OCI-LY7 (cell line): ENCODE results near the gene TESMIN. TPM values are rescaled to one million over a fixed set of nuclear protein-coding genes. Genes with fewer than 3 reads are reported as not detected.

Experiments used
- BruUV-seq: library from RNA; stranded (reverse); fragments of 400-500 nt; replicated peaks from 2 replicates; lab custom pipeline; 2021; lab: Mats Ljungman, UMichigan
- CTCF ChIA-PET: fragments of 300-600 bp; sonication (Branson Sonifier 250); formaldehyde crosslinking; loops from one replicate; lab custom pipeline; 2022; ENCODE audit warnings: antibody characterized with exemption; ENCODE audit not compliant: unreplicated experiment; lab: Charles Lee
- POLR2A ChIA-PET: fragments of 300-600 bp; sonication (Branson Sonifier 250); formaldehyde crosslinking; loops from one replicate; lab custom pipeline; 2022; ENCODE audit warnings: antibody characterized with exemption; lab: Charles Lee
- DNase-seq: peaks from one replicate; pipeline ENCODE4 v3.0.0-alpha.2; 2015; ENCODE audit warnings: low spot score
- H2AFZ ChIP-seq: fragments of 200-600 bp; sonication (generic), shearing (Covaris generic); 2 replicates; pipeline ENCODE4 v1.6.1; 2014; ENCODE audit warnings: mild to moderate bottlenecking, antibody characterized with exemption, low read length, moderate library complexity
- H3K27ac ChIP-seq: fragments of 200-600 bp; sonication (generic); 2 replicates; pipeline ENCODE4 v1.5.1; 2014; ENCODE audit warnings: mixed run types, low read depth, mild to moderate bottlenecking, moderate library complexity, low read length, inconsistent platforms; ENCODE audit not compliant: poor library complexity, severe bottlenecking
- H3K36me3 ChIP-seq: fragments of 200-600 bp; sonication (generic); 2 replicates; pipeline ENCODE4 v1.6.1; 2014; ENCODE audit warnings: mild to moderate bottlenecking, antibody characterized with exemption, low read length, moderate library complexity, mixed read lengths; ENCODE audit not compliant: insufficient read depth
- H3K4me1 ChIP-seq: fragments of 200-600 bp; sonication (generic); 2 replicates; pipeline ENCODE4 v1.5.1; 2014; ENCODE audit warnings: mild to moderate bottlenecking, low read length; ENCODE audit not compliant: insufficient read depth, poor library complexity, severe bottlenecking
- H3K4me2 ChIP-seq: fragments of 200-600 bp; sonication (generic); 2 replicates; pipeline ENCODE4 v1.6.1; 2014; ENCODE audit warnings: mild to moderate bottlenecking, low read length
- H3K4me3 ChIP-seq: fragments of 200-600 bp; sonication (generic); 2 replicates; pipeline ENCODE4 v1.5.1; 2014; ENCODE audit warnings: mild to moderate bottlenecking, low read depth, low read length; ENCODE audit not compliant: poor library complexity, severe bottlenecking
- H3K79me2 ChIP-seq: fragments of 200-600 bp; sonication (generic); 2 replicates; pipeline ENCODE4 v1.6.1; 2016; ENCODE audit warnings: low read depth, mild to moderate bottlenecking, low read length, moderate library complexity, mixed read lengths; ENCODE audit not compliant: insufficient read depth
- H3K9me2 ChIP-seq: fragments of 200-600 bp; sonication (generic); 2 replicates; pipeline ENCODE4 v1.6.1; 2016; ENCODE audit warnings: mild to moderate bottlenecking, low read length, mixed read lengths; ENCODE audit not compliant: insufficient read depth
- H3K9me3 ChIP-seq: fragments of 200-600 bp; sonication (generic); 2 replicates; pipeline ENCODE4 v1.6.1; 2014; ENCODE audit warnings: mild to moderate bottlenecking, mixed run types, low read length, mixed read lengths
- H4K20me1 ChIP-seq: fragments of 200-600 bp; sonication (generic); 2 replicates; pipeline ENCODE4 v1.6.1; 2014; ENCODE audit warnings: mild to moderate bottlenecking, antibody characterized with exemption, low read length, moderate library complexity, mixed read lengths; ENCODE audit not compliant: insufficient read depth
- CTCF ChIP-seq: fragments of 200-600 bp; sonication (generic); conservative IDR thresholded peaks from 2 replicates; pipeline ENCODE4 v1.5.1; 2014; ENCODE audit warnings: mild to moderate bottlenecking, antibody characterized with exemption, low read length, moderate library complexity, mixed read lengths
- EZH2phosphoT487 ChIP-seq: fragments of 200-600 bp; sonication (generic); IDR thresholded peaks from 2 replicates; pipeline ENCODE4 v1.6.1; 2018; ENCODE audit warnings: low read depth, borderline replicate concordance, mild to moderate bottlenecking, mixed run types, antibody characterized with exemption, low read length, moderate library complexity, mixed read lengths
- intact Hi-C: fragments of 100-400 bp; cut with micrococcal nuclease; formaldehyde crosslinking; loops from one replicate; pipeline ENCODE4 v1.10.0; 2022; ENCODE audit not compliant: unreplicated experiment
- total RNA-seq, 2 experiments: library from RNA; depleted of rRNA in 1 of 2; stranded (reverse); fragments of >200 nt in 1 of 2; shearing (Covaris generic) in 1 of 2; gene quantifications; 2 replicates each; pipeline ENCODE4 v1.2.3, GENCODE V29; 2014 to 2022

TESMIN gene
- total RNA-seq, 2 experiments from 2014 or later: 13.0 to 19.4 TPM

- Histone ChIP-seq H3K9me3 (no peaks in the 10 kb centered on the region), H3K4me1 (no peaks in the 10 kb centered on the region), H4K20me1 (no peaks in the 10 kb centered on the region), H3K4me2 (no peak overlapping the region), H3K27ac (no peak overlapping the region), H3K9me2 (no peaks in the 10 kb centered on the region), H3K36me3 (no peaks in the 10 kb centered on the region), H2AFZ (no peak overlapping the region), H3K79me2 (no peaks in the 10 kb centered on the region), H3K4me3 (no peak overlapping the region)
- POLR2A ChIA-PET: no interaction called here
- DNase-seq: no peak
- no TSS peak for BruUV-seq
- intact Hi-C loops: no loop called here
- TF ChIP-seq EZH2phosphoT487 (no peak), CTCF (no peak)
- CTCF ChIA-PET: no interaction called here
Measured at GRCh38 chr11:68658097-68658496, 93.2 kb downstream of the TESMIN start.

Other genes starting within 250 kb of the TESMIN start
- not detected in 2 replicates for gene GAL, start 67.0 kb downstream of the TESMIN start, total RNA-seq (2014; rRNA removed; shearing (Covaris generic))
- not detected in 2 replicates for gene GAL, start 67.0 kb downstream of the TESMIN start, total RNA-seq (2022)
- 5.5 and 7.0 TPM in 2 replicates for gene CPT1A, start 90.4 kb upstream of the TESMIN start, total RNA-seq (2014; rRNA removed; shearing (Covaris generic))
- 17.2 and 19.8 TPM in 2 replicates for gene CPT1A, start 90.4 kb upstream of the TESMIN start, total RNA-seq (2022)
- 48.3 and 75.0 TPM in 2 replicates for gene MRPL21, start 152.3 kb upstream of the TESMIN start, total RNA-seq (2014; rRNA removed; shearing (Covaris generic))
- 50.4 and 68.3 TPM in 2 replicates for gene MRPL21, start 152.3 kb upstream of the TESMIN start, total RNA-seq (2022)
- gene IGHMBP2, start 152.4 kb upstream of the TESMIN start, total RNA-seq (2014; rRNA removed; shearing (Covaris generic)): 17.5 and 27.3 TPM in 2 replicates
- 35.2 and 37.9 TPM in 2 replicates for gene IGHMBP2, start 152.4 kb upstream of the TESMIN start, total RNA-seq (2022)
- not detected in 2 replicates for gene MRGPRD, start 229.5 kb upstream of the TESMIN start, total RNA-seq (2014; rRNA removed; shearing (Covaris generic))
- not detected in 2 replicates for gene MRGPRD, start 229.5 kb upstream of the TESMIN start, total RNA-seq (2022)